WTC11 (cell line): Measurements from ENCODE around the gene RNF4. TPM values are rescaled to one million over a fixed set of nuclear protein-coding genes. Genes with fewer than 3 reads are reported as not detected.

Experiments
- ATAC-seq: fragments of 200-7000 bp; cut with Tn5 transposase; 2 replicates; pipeline ENCODE4 v1.10.0; 2021; ENCODE audit warnings: mild to moderate bottlenecking, moderate library complexity
- CTCF ChIA-PET: fragments of 300-600 bp; sonication (Branson Sonifier 250); formaldehyde crosslinking; loops from one replicate; lab custom pipeline; 2021; ENCODE audit warnings: antibody characterized with exemption; lab: Charles Lee
- POLR2A ChIA-PET: fragments of 350-600 bp; sonication (Branson Sonifier 250); formaldehyde crosslinking; loops from one replicate; lab custom pipeline; 2021; ENCODE audit warnings: antibody characterized with exemption; lab: Charles Lee
- DNase-seq: peaks from one replicate; pipeline ENCODE4 v3.0.0; 2021; ENCODE audit warnings: low spot score
- H3K27ac Mint-ChIP-seq: 2 replicates; pipeline ENCODE4 v1.8.0; 2021; ENCODE audit warnings: mixed read lengths
- H3K27me3 Mint-ChIP-seq: 2 replicates; pipeline ENCODE4 v1.8.0; 2021; ENCODE audit warnings: low read depth, mild to moderate bottlenecking, moderate library complexity, mixed read lengths
- H3K36me3 Mint-ChIP-seq: 2 replicates; pipeline ENCODE4 v1.8.0; 2021; ENCODE audit warnings: mixed read lengths
- H3K4me1 Mint-ChIP-seq: 2 replicates; pipeline ENCODE4 v1.8.0; 2022; ENCODE audit warnings: mixed read lengths
- H3K4me3 Mint-ChIP-seq: 2 replicates; pipeline ENCODE4 v1.8.0; 2021; ENCODE audit warnings: mild to moderate bottlenecking, moderate library complexity, mixed read lengths
- H3K9me3 Mint-ChIP-seq: 2 replicates; pipeline ENCODE4 v1.8.0; 2021; ENCODE audit warnings: mixed read lengths
- AFF4 ChIP-seq: sonication (generic); formaldehyde crosslinking; IDR thresholded peaks from 2 replicates; pipeline ENCODE4 v1.8.1; 2023; ENCODE audit warnings: mild to moderate bottlenecking, missing genetic modification reagents, borderline replicate concordance
- ATF2 ChIP-seq: sonication (generic); formaldehyde crosslinking; IDR thresholded peaks from 2 replicates; pipeline ENCODE4 v1.8.1; 2022; ENCODE audit warnings: low read depth, missing genetic modification reagents, borderline replicate concordance
- ATF3 ChIP-seq: sonication (generic); formaldehyde crosslinking; conservative IDR thresholded peaks from 2 replicates; pipeline ENCODE4 v1.8.1; 2022; ENCODE audit warnings: mild to moderate bottlenecking, missing genetic modification reagents
- ATF6 ChIP-seq: sonication (generic); formaldehyde crosslinking; IDR thresholded peaks from 2 replicates; pipeline ENCODE4 v1.8.1; 2023; ENCODE audit warnings: mild to moderate bottlenecking, missing genetic modification reagents
- CBFB ChIP-seq: sonication (generic); formaldehyde crosslinking; IDR thresholded peaks from 2 replicates; pipeline ENCODE4 v1.8.1; 2022; ENCODE audit warnings: mild to moderate bottlenecking, low read depth, missing genetic modification reagents
- CREB1 ChIP-seq: sonication (generic); formaldehyde crosslinking; IDR thresholded peaks from 2 replicates; pipeline ENCODE4 v1.8.0; 2023; ENCODE audit warnings: mild to moderate bottlenecking, missing genetic modification reagents
- CREM ChIP-seq: sonication (generic); formaldehyde crosslinking; IDR thresholded peaks from 2 replicates; pipeline ENCODE4 v1.8.1; 2022; ENCODE audit warnings: mild to moderate bottlenecking, missing genetic modification reagents, moderate library complexity
- ESRRA ChIP-seq: sonication (generic); formaldehyde crosslinking; IDR thresholded peaks from 2 replicates; pipeline ENCODE4 v1.8.1; 2022; ENCODE audit warnings: mild to moderate bottlenecking, missing genetic modification reagents, borderline replicate concordance
- JAZF1 ChIP-seq: fragments of 250-450 bp; sonication (Bioruptor Pico); IDR thresholded peaks from 2 replicates; pipeline ENCODE4 v1.9.0; 2021; ENCODE audit warnings: moderate library complexity, mild to moderate bottlenecking, inconsistent platforms
- MAX ChIP-seq: sonication (generic); formaldehyde crosslinking; IDR thresholded peaks from 2 replicates; pipeline ENCODE4 v1.8.0; 2022; ENCODE audit warnings: mild to moderate bottlenecking, missing genetic modification reagents
- MXD4 ChIP-seq: fragments of 250-450 bp; sonication (Bioruptor Pico); IDR thresholded peaks from 2 replicates; pipeline ENCODE4 v1.8.0; 2021; ENCODE audit warnings: mild to moderate bottlenecking, moderate library complexity, borderline replicate concordance
- NFATC4 ChIP-seq: fragments of 250-450 bp; sonication (Bioruptor Pico); IDR thresholded peaks from 2 replicates; pipeline ENCODE4 v1.9.0; 2021; ENCODE audit warnings: mild to moderate bottlenecking
- NR1H2 ChIP-seq: sonication (generic); formaldehyde crosslinking; IDR thresholded peaks from 2 replicates; pipeline ENCODE4 v1.9.0; 2021; ENCODE audit warnings: mild to moderate bottlenecking, moderate library complexity, missing genetic modification reagents
- NR3C1 ChIP-seq: sonication (generic); formaldehyde crosslinking; conservative IDR thresholded peaks from 2 replicates; pipeline ENCODE4 v1.8.1; 2023; ENCODE audit warnings: low read depth, mild to moderate bottlenecking, missing genetic modification reagents
- SMAD3 ChIP-seq: sonication (generic); formaldehyde crosslinking; IDR thresholded peaks from 2 replicates; pipeline ENCODE4 v1.8.0; 2022; ENCODE audit warnings: missing genetic modification reagents, mild to moderate bottlenecking, borderline replicate concordance
- TEAD1 ChIP-seq: sonication (generic); formaldehyde crosslinking; IDR thresholded peaks from 2 replicates; pipeline ENCODE4 v1.8.0; 2022; ENCODE audit warnings: mild to moderate bottlenecking, missing genetic modification reagents
- ZBTB21 ChIP-seq: sonication (generic); formaldehyde crosslinking; IDR thresholded peaks from 2 replicates; pipeline ENCODE4 v1.8.1; 2023; ENCODE audit warnings: mild to moderate bottlenecking, missing genetic modification reagents, borderline replicate concordance
- ZNF121 ChIP-seq: sonication (generic); formaldehyde crosslinking; IDR thresholded peaks from 2 replicates; pipeline ENCODE4 v1.8.0; 2023; ENCODE audit warnings: missing genetic modification reagents
- ZNF219 ChIP-seq: sonication (generic); formaldehyde crosslinking; IDR thresholded peaks from 2 replicates; pipeline ENCODE4 v1.8.0; 2023; ENCODE audit warnings: missing genetic modification reagents, mild to moderate bottlenecking, borderline replicate concordance
- ZNF317 ChIP-seq: sonication (generic); formaldehyde crosslinking; IDR thresholded peaks from 2 replicates; pipeline ENCODE4 v1.8.1; 2023; ENCODE audit warnings: low read depth, mild to moderate bottlenecking, moderate library complexity, missing genetic modification reagents, borderline replicate concordance
- ZNF396 ChIP-seq: fragments of 250-450 bp; sonication (Bioruptor Pico); IDR thresholded peaks from 2 replicates; pipeline ENCODE4 v1.8.0; 2021; ENCODE audit warnings: mild to moderate bottlenecking, moderate library complexity, borderline replicate concordance
- ZNF423 ChIP-seq: fragments of 250-450 bp; sonication (Bioruptor Pico); IDR thresholded peaks from 2 replicates; pipeline ENCODE4 v2.1.2; 2022; ENCODE audit warnings: mild to moderate bottlenecking, moderate library complexity
- total RNA-seq: library from RNA; stranded (reverse); gene quantifications from 3 replicates; pipeline ENCODE4 v1.2.3, GENCODE V29; 2021

The RNF4 gene
- total RNA-seq, 1 experiment from 2014 or later: 87.3 TPM

GRCh38 chr4:2494992-2495391 is 26.1 kb downstream of the RNF4 start (continued):
- no peak for TF ChIP-seq ATF2 (CRISPR knock-in tag)
- no peak for TF ChIP-seq TEAD1 (CRISPR knock-in tag)
- no peak for TF ChIP-seq CREM (CRISPR knock-in tag)
- no peak for TF ChIP-seq ZNF396 (CRISPR knock-in tag)
- no peak for TF ChIP-seq ATF3 (CRISPR knock-in tag)

GRCh38 chr4:2497324-2497723 is 28.4 kb downstream of the RNF4 start:
- DNase-seq (no peak), ATAC-seq (no peak)
- Mint-ChIP-seq H3K4me3 (no peak overlapping the region), H3K27ac (no peak overlapping the region), H3K27me3 (no peaks in the 10 kb centered on the region), H3K36me3 (peaks cover 83% of the 10 kb centered on the region), H3K4me1 (no peaks in the 10 kb centered on the region), H3K9me3 (no peaks in the 10 kb centered on the region)
- CTCF ChIA-PET: no interaction called here
- POLR2A ChIA-PET: no interaction called here
- TF ChIP-seq NR1H2 (CRISPR knock-in tag) (no peak), ZNF423 (CRISPR knock-in tag) (no peak), NR3C1 (CRISPR knock-in tag) (no peak), ZBTB21 (CRISPR knock-in tag) (no peak), MAX (CRISPR knock-in tag) (no peak)

GRCh38 chr4:2497931-2498330 is 29.0 kb downstream of the RNF4 start:
- no peaks in the 10 kb centered on the region for H3K27me3 Mint-ChIP-seq
- peaks cover 77% of the 10 kb centered on the region for H3K36me3 Mint-ChIP-seq
- no peaks in the 10 kb centered on the region for H3K9me3 Mint-ChIP-seq
- TF ChIP-seq ESRRA (no peak), SMAD3 (CRISPR knock-in tag) (no peak), JAZF1 (CRISPR knock-in tag) (no peak), NR3C1 (CRISPR knock-in tag) (no peak), ZNF317 (CRISPR knock-in tag) (no peak), ZNF121 (no peak), CBFB (no peak), MXD4 (CRISPR knock-in tag) (no peak), NFATC4 (CRISPR knock-in tag) (no peak), ZNF219 (CRISPR knock-in tag) (no peak), AFF4 (no peak), ATF6 (no peak), CREB1 (CRISPR knock-in tag) (no peak)
- H3K27ac Mint-ChIP-seq: no peak overlapping the region
- ATAC-seq (no peak), DNase-seq (no peak)
- ChIA-PET POLR2A (no interaction called here), CTCF (no interaction called here)
- no peaks in the 10 kb centered on the region for H3K4me1 Mint-ChIP-seq
- no peak overlapping the region for H3K4me3 Mint-ChIP-seq
